ENCODE data around the gene GHDC.

GRCh38 chr17:42177684-42178083, 16.6 kb downstream of the GHDC start:
- TF ChIP-seq GATA2 (IDR thresholded peaks at IDR 0.05; ENCODE audit: low read depth, low read length) (no peak), GATA3 (IDR thresholded peaks at IDR 0.05; ENCODE audit: low read depth, low read length) (no peak)
